Gastroesophageal sphincter (tissue), 3 donors: ENCODE measurements around the gene SERPINB4.

Experiments
- POLR2A ChIP-seq, 2 donors: fragments of 450-650 bp; IDR thresholded peaks; one replicate each; pipeline ENCODE4 v1.6.1; 2017; ENCODE audit warnings: antibody characterized with exemption in 2 of 2, mild to moderate bottlenecking in 2 of 2, moderate library complexity in 1 of 2
- POLR2AphosphoS5 ChIP-seq: sonication (generic); formaldehyde crosslinking; IDR thresholded peaks from one replicate; pipeline ENCODE4 v1.6.1; 2017; ENCODE audit warnings: antibody characterized with exemption
- TF ChIP-seq, protein P1 (sequence below), 4 experiments: fragments of 200-600 bp in 2 of 4; fragments of 450-650 bp in 2 of 4; sonication (generic) in 1 of 4; IDR thresholded peaks; one replicate each; pipeline ENCODE4 v1.5.1; 2017 to 2019; ENCODE audit warnings: antibody characterized with exemption in 4 of 4, mild to moderate bottlenecking in 2 of 4, moderate library complexity in 2 of 4

DNA sequence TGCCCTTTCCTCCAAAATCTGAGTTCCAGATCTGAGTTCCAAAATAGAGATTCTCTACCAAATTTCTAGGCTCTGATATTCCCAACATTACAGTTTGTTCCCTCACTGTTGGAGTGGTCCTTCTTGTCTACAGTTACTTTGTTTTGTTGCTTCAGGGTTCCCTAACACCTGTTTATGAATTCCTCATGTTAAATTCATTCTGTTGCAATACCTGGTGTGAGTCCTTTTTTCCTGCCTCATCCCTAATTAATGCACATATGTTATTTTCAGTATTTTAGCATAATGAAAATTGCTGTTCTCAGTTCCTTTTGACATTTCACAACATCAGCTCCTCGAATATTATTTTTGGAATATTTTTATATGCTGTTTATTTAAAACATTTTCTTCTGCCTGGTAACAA is 40.7 kb downstream of the SERPINB4 start:
- no peak for TF ChIP-seq POLR2A (IDR thresholded peaks at IDR 0.05)
- TF ChIP-seq, protein P1, sequence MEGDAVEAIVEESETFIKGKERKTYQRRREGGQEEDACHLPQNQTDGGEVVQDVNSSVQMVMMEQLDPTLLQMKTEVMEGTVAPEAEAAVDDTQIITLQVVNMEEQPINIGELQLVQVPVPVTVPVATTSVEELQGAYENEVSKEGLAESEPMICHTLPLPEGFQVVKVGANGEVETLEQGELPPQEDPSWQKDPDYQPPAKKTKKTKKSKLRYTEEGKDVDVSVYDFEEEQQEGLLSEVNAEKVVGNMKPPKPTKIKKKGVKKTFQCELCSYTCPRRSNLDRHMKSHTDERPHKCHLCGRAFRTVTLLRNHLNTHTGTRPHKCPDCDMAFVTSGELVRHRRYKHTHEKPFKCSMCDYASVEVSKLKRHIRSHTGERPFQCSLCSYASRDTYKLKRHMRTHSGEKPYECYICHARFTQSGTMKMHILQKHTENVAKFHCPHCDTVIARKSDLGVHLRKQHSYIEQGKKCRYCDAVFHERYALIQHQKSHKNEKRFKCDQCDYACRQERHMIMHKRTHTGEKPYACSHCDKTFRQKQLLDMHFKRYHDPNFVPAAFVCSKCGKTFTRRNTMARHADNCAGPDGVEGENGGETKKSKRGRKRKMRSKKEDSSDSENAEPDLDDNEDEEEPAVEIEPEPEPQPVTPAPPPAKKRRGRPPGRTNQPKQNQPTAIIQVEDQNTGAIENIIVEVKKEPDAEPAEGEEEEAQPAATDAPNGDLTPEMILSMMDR (IDR thresholded peaks at IDR 0.05) = no peak
- TF ChIP-seq POLR2AphosphoS5 = no peak
